Mesendoderm (in vitro differentiated cells): ENCODE results near the gene EID2B.

Experiments
- DNase-seq: peaks from one replicate; pipeline ENCODE4 v3.0.0; 2013
- H2AK5ac ChIP-seq: 2 replicates; pipeline ENCODE4 v1.6.1; 2013; ENCODE audit warnings: low read length, inconsistent platforms
- H2BK120ac ChIP-seq: 2 replicates; pipeline ENCODE4 v1.6.1; 2013; ENCODE audit warnings: low read depth, mild to moderate bottlenecking, low read length, moderate library complexity, mixed read lengths
- H2BK15ac ChIP-seq: replicated peaks from 2 replicates; pipeline ENCODE4 v1.6.1; 2013; ENCODE audit warnings: low read depth, mild to moderate bottlenecking, moderate library complexity
- H2BK5ac ChIP-seq: 2 replicates; pipeline ENCODE4 v1.6.1; 2013; ENCODE audit warnings: low read length, inconsistent platforms
- H3K18ac ChIP-seq: 2 replicates; pipeline ENCODE4 v1.6.1; 2013; ENCODE audit warnings: mild to moderate bottlenecking, low read length, mixed read lengths
- H3K23ac ChIP-seq: one replicate; pipeline ENCODE4 v1.6.1; 2013; ENCODE audit warnings: low read length
- H3K27ac ChIP-seq: 2 replicates; pipeline ENCODE4 v1.5.1; 2013; ENCODE audit warnings: low read depth, mild to moderate bottlenecking, inconsistent platforms, low read length, moderate library complexity
- H3K27me3 ChIP-seq: 2 replicates; pipeline ENCODE4 v1.6.1; 2013; ENCODE audit warnings: low read length, control low read depth, mild to moderate bottlenecking, inconsistent platforms; ENCODE audit not compliant: insufficient read depth, poor library complexity
- H3K36me3 ChIP-seq: 2 replicates; pipeline ENCODE4 v1.6.1; 2013; ENCODE audit warnings: low read length, inconsistent platforms; ENCODE audit not compliant: control insufficient read depth, insufficient read depth
- H3K4ac ChIP-seq: one replicate; pipeline ENCODE4 v1.6.1; 2013; ENCODE audit warnings: low read depth, mild to moderate bottlenecking, low read length, moderate library complexity
- H3K4me1 ChIP-seq: 2 replicates; pipeline ENCODE4 v1.6.1; 2013; ENCODE audit warnings: low read depth, low read length, inconsistent platforms; ENCODE audit not compliant: control insufficient read depth
- H3K4me2 ChIP-seq: 2 replicates; pipeline ENCODE4 v1.6.1; 2013; ENCODE audit warnings: low read length
- H3K4me3 ChIP-seq: 2 replicates; pipeline ENCODE4 v1.5.1; 2013; ENCODE audit warnings: mild to moderate bottlenecking, low read length
- H3K56ac ChIP-seq: one replicate; pipeline ENCODE4 v1.6.1; 2013; ENCODE audit warnings: low read length
- H3K79me1 ChIP-seq: 2 replicates; pipeline ENCODE4 v1.6.1; 2013; ENCODE audit warnings: low read length, inconsistent platforms
- H3K79me2 ChIP-seq: 2 replicates; pipeline ENCODE4 v1.6.1; 2013; ENCODE audit warnings: mild to moderate bottlenecking, low read length; ENCODE audit not compliant: control insufficient read depth, insufficient read depth
- H3K9ac ChIP-seq: 2 replicates; pipeline ENCODE4 v1.6.1; 2013; ENCODE audit warnings: low read length, inconsistent platforms
- H4K5ac ChIP-seq: one replicate; pipeline ENCODE4 v1.6.1; 2013; ENCODE audit warnings: low read length
- H4K8ac ChIP-seq: one replicate; pipeline ENCODE4 v1.6.1; 2013; ENCODE audit warnings: low read depth, mild to moderate bottlenecking, control low read depth, low read length, moderate library complexity
- WGBS: extraction: QIAGEN DNeasy Blood & Tissue Kit; methylation state at CpG from one replicate; pipeline ENCODE4 v1.1.7; 2013; ENCODE audit warnings: low lambda C conversion rate, missing lambda C conversion rate; ENCODE audit not compliant: insufficient coverage; ENCODE audit errors: extremely low coverage; 5-methylcytosine and 5-hydroxymethylcytosine counted together

EID2B gene

DNA sequence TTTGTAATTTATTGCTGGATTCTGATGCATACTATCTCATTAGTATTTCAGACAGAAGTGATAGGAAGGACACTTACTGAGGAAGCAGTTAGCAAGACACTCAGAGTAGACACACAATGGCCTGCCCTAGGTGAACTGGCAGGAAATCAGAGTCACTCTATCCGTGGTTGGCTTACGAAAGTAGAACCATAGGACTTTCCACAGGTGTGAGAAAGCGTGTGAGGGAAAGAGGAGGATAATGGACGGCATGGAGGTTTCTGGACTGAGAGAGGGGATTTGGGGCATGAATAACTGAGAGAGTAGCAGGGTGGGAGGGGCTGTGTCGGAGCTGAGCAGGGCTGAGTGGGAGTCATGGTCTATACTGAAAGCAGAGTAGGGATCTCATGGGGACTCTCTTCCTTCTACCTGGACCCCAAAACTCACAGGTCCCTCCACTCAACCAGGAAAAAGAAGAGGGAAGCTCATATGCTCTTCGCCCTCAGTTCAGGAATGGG is 26.0 kb upstream of the EID2B start:
- no peak overlapping the region for H3K18ac ChIP-seq
- no peak overlapping the region for H3K23ac ChIP-seq
- H2BK5ac ChIP-seq = no peak overlapping the region
- H3K4me1 ChIP-seq = no peaks in the 10 kb centered on the region
- no peaks in the 10 kb centered on the region for H3K79me2 ChIP-seq
- no peak overlapping the region for H2AK5ac ChIP-seq
- H4K5ac ChIP-seq = no peak overlapping the region
- H3K4me2 ChIP-seq = no peak overlapping the region
- WGBS = no CpG with 5 or more reads among the region's 6 CpGs
- H3K56ac ChIP-seq = no peak overlapping the region
- H4K8ac ChIP-seq = no peak overlapping the region
- no peak overlapping the region for H3K4me3 ChIP-seq
- H3K27me3 ChIP-seq = no peaks in the 10 kb centered on the region
- no peak overlapping the region for H2BK120ac ChIP-seq
- no peak overlapping the region for H3K27ac ChIP-seq
- H3K9ac ChIP-seq = no peak overlapping the region
- H3K36me3 ChIP-seq = no peaks in the 10 kb centered on the region
- DNase-seq = no peak
- no peaks in the 10 kb centered on the region for H3K79me1 ChIP-seq
- no peak overlapping the region for H2BK15ac ChIP-seq
- H3K4ac ChIP-seq = no peak overlapping the region

DNA sequence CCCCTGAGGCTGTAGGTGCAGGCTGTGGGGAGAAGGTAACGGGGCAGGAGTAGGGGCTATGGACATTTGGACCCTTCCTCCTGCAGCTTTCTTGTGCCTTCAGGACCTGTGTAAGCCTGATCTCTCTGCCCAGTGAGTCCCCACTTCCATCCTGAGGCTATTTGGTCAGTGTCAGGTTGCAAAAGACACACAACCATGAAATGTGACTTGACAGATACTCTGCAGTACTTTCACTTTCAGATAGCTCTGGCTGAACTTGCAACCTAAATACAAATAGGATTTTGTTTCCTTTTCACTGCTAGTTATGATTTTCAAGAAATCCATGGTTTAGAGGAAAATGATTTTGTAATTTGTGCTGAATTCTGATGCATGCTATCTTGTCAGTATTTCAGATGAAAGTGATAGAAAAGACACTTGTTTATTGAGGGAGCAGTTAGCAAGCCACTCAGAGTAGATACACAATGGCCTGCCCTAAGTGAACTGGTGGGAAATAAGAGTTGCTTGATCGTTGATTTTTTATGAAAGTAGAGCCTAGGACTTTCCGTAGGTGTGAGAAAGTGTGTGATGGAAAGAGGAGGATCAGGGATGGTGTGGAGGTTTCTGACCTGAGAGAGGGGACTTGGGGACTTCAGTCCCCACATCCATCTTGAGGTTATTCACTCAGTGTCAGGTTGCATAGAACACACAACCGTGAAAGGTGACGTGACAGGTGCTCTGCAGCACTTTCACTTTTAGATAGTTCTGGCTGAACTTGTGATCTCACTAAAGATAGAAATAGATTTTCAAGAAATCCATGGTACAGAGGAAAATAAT is 25.4 kb upstream of the EID2B start:
- Histone ChIP-seq H3K79me1 (no peaks in the 10 kb centered on the region), H2BK120ac (no peak overlapping the region), H3K4me1 (no peaks in the 10 kb centered on the region), H3K36me3 (no peaks in the 10 kb centered on the region), H2BK5ac (no peak overlapping the region), H3K4me3 (no peak overlapping the region), H3K9ac (no peak overlapping the region), H3K79me2 (no peaks in the 10 kb centered on the region), H4K8ac (no peak overlapping the region), H3K27me3 (no peaks in the 10 kb centered on the region), H3K18ac (no peak overlapping the region), H3K27ac (no peak overlapping the region), H3K4me2 (no peak overlapping the region), H4K5ac (no peak overlapping the region), H2BK15ac (no peak overlapping the region), H3K23ac (no peak overlapping the region), H3K56ac (no peak overlapping the region), H2AK5ac (no peak overlapping the region), H3K4ac (no peak overlapping the region)
- WGBS = 100% methylated on average over 2 of the region's 5 CpGs
- DNase-seq = no peak

DNA sequence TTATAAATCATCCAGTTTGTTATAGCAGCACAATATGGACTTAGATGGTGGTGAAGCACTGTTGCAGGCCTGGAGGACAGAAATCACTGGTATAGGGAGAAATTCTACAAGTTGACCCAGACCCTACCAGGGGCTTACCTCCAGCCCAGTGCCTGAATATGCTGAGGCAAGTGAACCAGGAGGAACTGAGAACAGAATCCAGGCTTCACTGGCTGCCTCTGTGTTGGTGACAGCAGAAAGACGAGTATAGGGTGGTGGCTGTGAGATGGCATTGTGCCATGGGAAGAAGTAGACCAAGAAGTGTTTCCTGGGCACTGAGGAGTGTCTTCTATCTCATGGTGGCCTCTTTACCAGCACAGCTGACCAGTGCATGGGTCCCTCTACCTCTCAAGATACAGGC is 23.2 kb upstream of the EID2B start:
- Histone ChIP-seq H3K4me3 (no peak overlapping the region), H2BK15ac (no peak overlapping the region), H3K27me3 (no peaks in the 10 kb centered on the region), H3K36me3 (no peaks in the 10 kb centered on the region), H3K9ac (no peak overlapping the region), H3K27ac (no peak overlapping the region), H3K79me2 (no peaks in the 10 kb centered on the region), H3K4me2 (no peak overlapping the region), H3K79me1 (no peaks in the 10 kb centered on the region), H3K56ac (no peak overlapping the region), H3K4ac (no peak overlapping the region), H4K8ac (no peak overlapping the region), H3K4me1 (no peaks in the 10 kb centered on the region), H2BK120ac (no peak overlapping the region), H3K23ac (no peak overlapping the region), H2AK5ac (no peak overlapping the region), H4K5ac (no peak overlapping the region), H3K18ac (no peak overlapping the region), H2BK5ac (no peak overlapping the region)
- no CpG with 5 or more reads among the region's 1 CpG for WGBS
- no peak for DNase-seq

DNA sequence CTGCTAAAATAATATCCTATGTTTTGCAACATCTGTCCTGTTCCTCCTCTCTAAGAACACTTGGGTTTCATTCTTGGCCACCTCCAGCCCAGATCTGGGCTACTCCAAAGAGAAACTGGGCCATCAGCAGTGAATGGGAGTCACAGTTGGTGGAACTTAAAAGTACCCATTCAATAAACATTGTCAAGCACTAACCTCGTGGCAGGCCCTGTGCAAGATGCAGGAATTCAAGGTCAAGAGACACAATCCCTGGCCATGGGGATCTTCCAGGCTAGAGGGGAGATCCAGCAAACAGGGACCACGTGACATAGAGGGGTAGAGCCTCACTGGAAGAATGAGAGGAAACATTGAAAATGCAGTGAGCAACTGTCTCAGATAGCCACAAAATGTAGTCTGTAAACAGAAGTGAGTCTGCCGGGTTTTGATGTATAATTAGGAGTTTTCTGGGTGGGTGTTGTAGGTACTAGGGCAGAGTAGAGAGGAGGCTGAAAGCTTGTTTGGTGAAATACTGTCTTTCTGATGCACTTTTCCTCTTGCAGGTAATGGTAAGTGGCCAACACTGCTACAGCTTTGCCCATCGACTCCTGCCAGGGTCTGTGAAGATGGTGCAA is 22.2 kb upstream of the EID2B start:
- Histone ChIP-seq H2AK5ac (no peak overlapping the region), H3K4me3 (no peak overlapping the region), H3K36me3 (no peaks in the 10 kb centered on the region), H3K79me2 (no peaks in the 10 kb centered on the region), H3K56ac (no peak overlapping the region), H3K27ac (no peak overlapping the region), H3K4me2 (no peak overlapping the region), H2BK15ac (no peak overlapping the region), H2BK120ac (no peak overlapping the region), H3K18ac (no peak overlapping the region), H2BK5ac (no peak overlapping the region), H3K79me1 (no peaks in the 10 kb centered on the region), H3K23ac (no peak overlapping the region), H4K5ac (no peak overlapping the region), H4K8ac (no peak overlapping the region), H3K27me3 (no peaks in the 10 kb centered on the region), H3K4me1 (no peaks in the 10 kb centered on the region), H3K4ac (no peak overlapping the region), H3K9ac (no peak overlapping the region)
- DNase-seq = no peak
- no CpG with 5 or more reads among the region's 4 CpGs for WGBS

DNA sequence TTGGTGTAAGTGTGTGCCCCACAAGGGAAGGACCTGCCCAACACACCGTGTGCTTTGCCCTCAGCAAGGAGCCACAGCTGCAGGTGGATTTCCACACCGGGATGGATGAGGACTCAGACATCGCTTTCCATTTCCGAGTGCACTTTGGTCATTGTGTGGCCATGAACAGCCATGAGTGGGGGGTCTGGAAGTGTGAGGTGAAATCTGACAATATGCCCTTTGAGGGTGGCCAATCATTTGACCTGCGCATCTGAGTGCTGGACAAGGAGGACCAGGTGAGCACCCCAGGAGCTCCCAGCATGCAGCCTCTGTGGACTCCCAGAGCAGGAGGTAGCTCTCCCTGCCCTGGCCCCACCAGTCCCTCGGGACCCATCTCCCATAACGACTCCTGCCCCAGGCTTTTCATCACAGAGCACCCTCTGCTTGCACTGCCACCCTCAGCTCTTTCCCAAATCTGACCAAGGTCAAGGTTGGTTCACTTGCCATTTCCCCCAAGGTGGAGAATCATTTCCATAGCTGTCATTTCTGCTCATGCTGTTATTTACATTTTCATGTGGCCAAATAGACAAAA is 20.5 kb upstream of the EID2B start:
- Histone ChIP-seq H3K4ac (no peak overlapping the region), H3K36me3 (no peaks in the 10 kb centered on the region), H3K79me2 (no peaks in the 10 kb centered on the region), H3K4me1 (no peaks in the 10 kb centered on the region), H3K4me3 (no peak overlapping the region), H3K4me2 (no peak overlapping the region), H3K79me1 (no peaks in the 10 kb centered on the region), H3K27me3 (no peaks in the 10 kb centered on the region), H3K56ac (no peak overlapping the region), H3K9ac (no peak overlapping the region), H4K8ac (no peak overlapping the region), H3K27ac (no peak overlapping the region), H2BK5ac (no peak overlapping the region), H3K23ac (no peak overlapping the region), H2AK5ac (no peak overlapping the region), H2BK15ac (no peak overlapping the region), H4K5ac (no peak overlapping the region), H3K18ac (no peak overlapping the region), H2BK120ac (no peak overlapping the region)
- DNase-seq = no peak
- no CpG with 5 or more reads among the region's 7 CpGs for WGBS
